OCI-LY7 (cell line): ENCODE data around the gene HOXB3. TPM values are rescaled to one million over a fixed set of nuclear protein-coding genes. Genes with fewer than 3 reads are reported as not detected.

Source experiments
- BruUV-seq: library from RNA; stranded (reverse); fragments of 400-500 nt; replicated peaks from 2 replicates; lab custom pipeline; 2021; lab: Mats Ljungman, UMichigan
- CTCF ChIA-PET: fragments of 300-600 bp; sonication (Branson Sonifier 250); formaldehyde crosslinking; loops from one replicate; lab custom pipeline; 2022; ENCODE audit warnings: antibody characterized with exemption; ENCODE audit not compliant: unreplicated experiment; lab: Charles Lee
- POLR2A ChIA-PET: fragments of 300-600 bp; sonication (Branson Sonifier 250); formaldehyde crosslinking; loops from one replicate; lab custom pipeline; 2022; ENCODE audit warnings: antibody characterized with exemption; lab: Charles Lee
- DNase-seq: peaks from one replicate; pipeline ENCODE4 v3.0.0-alpha.2; 2015; ENCODE audit warnings: low spot score
- H2AFZ ChIP-seq: fragments of 200-600 bp; sonication (generic), shearing (Covaris generic); 2 replicates; pipeline ENCODE4 v1.6.1; 2014; ENCODE audit warnings: mild to moderate bottlenecking, antibody characterized with exemption, low read length, moderate library complexity
- H3K27ac ChIP-seq: fragments of 200-600 bp; sonication (generic); 2 replicates; pipeline ENCODE4 v1.5.1; 2014; ENCODE audit warnings: mixed run types, low read depth, mild to moderate bottlenecking, moderate library complexity, low read length, inconsistent platforms; ENCODE audit not compliant: poor library complexity, severe bottlenecking
- H3K36me3 ChIP-seq: fragments of 200-600 bp; sonication (generic); 2 replicates; pipeline ENCODE4 v1.6.1; 2014; ENCODE audit warnings: mild to moderate bottlenecking, antibody characterized with exemption, low read length, moderate library complexity, mixed read lengths; ENCODE audit not compliant: insufficient read depth
- H3K4me1 ChIP-seq: fragments of 200-600 bp; sonication (generic); 2 replicates; pipeline ENCODE4 v1.5.1; 2014; ENCODE audit warnings: mild to moderate bottlenecking, low read length; ENCODE audit not compliant: insufficient read depth, poor library complexity, severe bottlenecking
- H3K4me2 ChIP-seq: fragments of 200-600 bp; sonication (generic); 2 replicates; pipeline ENCODE4 v1.6.1; 2014; ENCODE audit warnings: mild to moderate bottlenecking, low read length
- H3K4me3 ChIP-seq: fragments of 200-600 bp; sonication (generic); 2 replicates; pipeline ENCODE4 v1.5.1; 2014; ENCODE audit warnings: mild to moderate bottlenecking, low read depth, low read length; ENCODE audit not compliant: poor library complexity, severe bottlenecking
- H3K79me2 ChIP-seq: fragments of 200-600 bp; sonication (generic); 2 replicates; pipeline ENCODE4 v1.6.1; 2016; ENCODE audit warnings: low read depth, mild to moderate bottlenecking, low read length, moderate library complexity, mixed read lengths; ENCODE audit not compliant: insufficient read depth
- H3K9me2 ChIP-seq: fragments of 200-600 bp; sonication (generic); 2 replicates; pipeline ENCODE4 v1.6.1; 2016; ENCODE audit warnings: mild to moderate bottlenecking, low read length, mixed read lengths; ENCODE audit not compliant: insufficient read depth
- H3K9me3 ChIP-seq: fragments of 200-600 bp; sonication (generic); 2 replicates; pipeline ENCODE4 v1.6.1; 2014; ENCODE audit warnings: mild to moderate bottlenecking, mixed run types, low read length, mixed read lengths
- H4K20me1 ChIP-seq: fragments of 200-600 bp; sonication (generic); 2 replicates; pipeline ENCODE4 v1.6.1; 2014; ENCODE audit warnings: mild to moderate bottlenecking, antibody characterized with exemption, low read length, moderate library complexity, mixed read lengths; ENCODE audit not compliant: insufficient read depth
- CTCF ChIP-seq: fragments of 200-600 bp; sonication (generic); conservative IDR thresholded peaks from 2 replicates; pipeline ENCODE4 v1.5.1; 2014; ENCODE audit warnings: mild to moderate bottlenecking, antibody characterized with exemption, low read length, moderate library complexity, mixed read lengths
- EZH2phosphoT487 ChIP-seq: fragments of 200-600 bp; sonication (generic); IDR thresholded peaks from 2 replicates; pipeline ENCODE4 v1.6.1; 2018; ENCODE audit warnings: low read depth, borderline replicate concordance, mild to moderate bottlenecking, mixed run types, antibody characterized with exemption, low read length, moderate library complexity, mixed read lengths
- intact Hi-C: fragments of 100-400 bp; cut with micrococcal nuclease; formaldehyde crosslinking; loops from one replicate; pipeline ENCODE4 v1.10.0; 2022; ENCODE audit not compliant: unreplicated experiment
- total RNA-seq, 2 experiments: library from RNA; depleted of rRNA in 1 of 2; stranded (reverse); fragments of >200 nt in 1 of 2; shearing (Covaris generic) in 1 of 2; gene quantifications; 2 replicates each; pipeline ENCODE4 v1.2.3, GENCODE V29; 2014 to 2022

HOXB3 gene
- total RNA-seq, 2 experiments from 2014 or later, result 7.7 to 13.0 TPM

DNA sequence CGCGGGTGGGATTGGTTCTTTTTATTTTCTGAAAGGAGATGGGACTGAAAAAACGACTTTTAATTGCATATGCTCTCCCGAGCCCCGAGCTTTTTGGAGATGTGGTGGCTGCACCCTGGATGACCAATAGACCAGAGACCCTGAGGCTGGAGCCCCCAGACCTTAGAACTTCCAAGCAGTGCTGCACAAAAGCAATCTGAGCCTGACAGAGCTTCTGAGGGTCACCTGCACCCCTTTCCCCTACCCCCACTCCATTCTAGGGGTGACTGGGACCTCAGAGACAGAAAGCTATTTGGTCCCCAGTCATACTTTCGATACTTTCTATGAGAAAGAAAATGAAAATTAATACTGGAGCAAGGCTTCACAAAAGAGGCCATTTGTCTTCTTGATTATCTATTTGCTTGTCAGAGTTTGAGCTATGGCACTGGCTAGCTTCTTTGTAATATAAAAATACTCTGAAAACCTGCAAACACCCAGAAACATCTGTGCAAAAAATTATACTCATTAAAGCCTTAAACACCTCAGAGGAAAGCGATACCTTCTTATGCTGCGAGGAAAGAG, 15.5 kb downstream of the HOXB3 start:
- no TSS peak for BruUV-seq
- no peaks in the 10 kb centered on the region for H3K9me2 ChIP-seq
- H4K20me1 ChIP-seq, result no peaks in the 10 kb centered on the region
- H3K79me2 ChIP-seq, result peaks cover 6% of the 10 kb centered on the region; the same call in 1 of the 2 replicates
- peaks cover 5% of the 10 kb centered on the region; the same call in 1 of the 2 replicates for H3K36me3 ChIP-seq
- intact Hi-C loops, result no loop called here
- ChIA-PET CTCF (no interaction called here), POLR2A (interaction anchor here (0.6 kb wide), 1 partner anchor 92 kb away, joined by 3 read pairs; no protein-coding TSS in a partner anchor)
- no peak overlapping the region for H3K4me3 ChIP-seq
- H3K4me2 ChIP-seq, result no peak overlapping the region
- peaks cover 19% of the 10 kb centered on the region for H3K4me1 ChIP-seq
- no peaks in the 10 kb centered on the region for H3K9me3 ChIP-seq
- H3K27ac ChIP-seq, result no peak overlapping the region
- DNase-seq, result no peak
- TF ChIP-seq EZH2phosphoT487 (no peak), CTCF (no peak)
- H2AFZ ChIP-seq, result no peak overlapping the region

DNA sequence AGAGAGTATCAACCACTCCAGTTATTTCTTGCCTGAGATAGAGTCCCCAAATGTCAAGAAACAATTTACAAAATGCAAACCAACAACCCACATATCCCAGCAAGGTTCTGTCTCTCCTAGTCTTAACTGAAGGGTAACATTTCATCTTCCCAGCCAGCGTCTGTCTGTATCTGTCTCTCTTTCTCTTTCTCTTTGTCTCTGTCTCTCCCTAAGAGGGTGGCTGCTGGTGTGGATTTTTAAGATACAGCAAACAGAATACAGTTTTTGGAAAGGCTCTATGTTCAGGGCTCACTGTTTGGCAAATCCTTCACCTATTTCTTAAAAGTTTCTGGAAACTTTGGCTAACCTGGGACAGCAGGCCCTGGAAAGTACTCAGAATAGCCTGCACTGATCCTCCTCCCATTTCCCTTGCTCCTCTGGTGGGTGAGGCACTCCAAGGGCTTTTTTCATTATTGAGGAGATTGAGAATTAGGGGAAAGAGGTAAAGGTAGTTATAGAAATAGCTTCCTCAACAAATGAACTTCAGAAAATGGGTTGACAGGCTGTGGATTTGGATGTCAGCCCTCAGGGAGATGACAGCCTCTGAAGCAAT, 18.1 kb downstream of the HOXB3 start:
- CTCF ChIA-PET, result no interaction called here
- H2AFZ ChIP-seq, result no peak overlapping the region
- POLR2A ChIA-PET, result no interaction called here
- peaks cover 7% of the 10 kb centered on the region for H3K4me1 ChIP-seq
- H3K9me2 ChIP-seq, result no peaks in the 10 kb centered on the region
- H3K4me3 ChIP-seq, result no peak overlapping the region
- peaks cover under 1% of the 10 kb centered on the region; the same call in 1 of the 2 replicates for H3K79me2 ChIP-seq
- H3K4me2 ChIP-seq, result no peak overlapping the region
- no peak for DNase-seq
- BruUV-seq, result no TSS peak
- TF ChIP-seq EZH2phosphoT487, result no peak
- no peak for TF ChIP-seq CTCF
- peaks cover 5% of the 10 kb centered on the region; the same call in 1 of the 2 replicates for H3K36me3 ChIP-seq
- H4K20me1 ChIP-seq, result no peaks in the 10 kb centered on the region
- H3K27ac ChIP-seq, result no peak overlapping the region
- intact Hi-C loops, result no loop called here
- no peaks in the 10 kb centered on the region for H3K9me3 ChIP-seq
